GM18520 (cell line): Measurements from ENCODE around the gene PTER.
A peak's percentile ranks its signal among the peaks of the same experiment; 100 is the strongest.

ENCODE experiments used
- ATAC-seq: cut with Tn5 transposase; IDR thresholded peaks from one replicate; pipeline ENCODE4 v1.9.1; 2021; ENCODE audit not compliant: unreplicated experiment

PTER gene

DNA sequence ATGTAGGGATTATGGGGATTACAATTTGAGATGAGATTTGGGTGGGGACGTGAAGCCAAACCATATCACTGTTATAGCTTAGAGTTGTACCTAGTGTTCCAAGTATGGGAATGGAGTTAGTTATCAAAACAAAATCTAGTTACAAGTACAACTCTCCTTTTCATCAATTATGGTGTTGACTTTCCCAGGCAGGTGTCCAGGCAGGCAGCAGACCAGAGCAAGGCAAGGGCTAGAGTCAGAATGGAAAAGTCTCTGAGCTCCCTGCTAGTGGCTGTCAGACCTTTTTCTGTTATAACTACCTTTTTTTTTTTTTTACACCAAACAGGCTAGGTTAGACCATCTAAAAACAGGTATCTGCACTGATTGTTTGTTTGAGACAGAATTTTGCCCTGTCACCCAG lies 29.2 kb downstream of the PTER start:
- ATAC-seq = no peak

DNA sequence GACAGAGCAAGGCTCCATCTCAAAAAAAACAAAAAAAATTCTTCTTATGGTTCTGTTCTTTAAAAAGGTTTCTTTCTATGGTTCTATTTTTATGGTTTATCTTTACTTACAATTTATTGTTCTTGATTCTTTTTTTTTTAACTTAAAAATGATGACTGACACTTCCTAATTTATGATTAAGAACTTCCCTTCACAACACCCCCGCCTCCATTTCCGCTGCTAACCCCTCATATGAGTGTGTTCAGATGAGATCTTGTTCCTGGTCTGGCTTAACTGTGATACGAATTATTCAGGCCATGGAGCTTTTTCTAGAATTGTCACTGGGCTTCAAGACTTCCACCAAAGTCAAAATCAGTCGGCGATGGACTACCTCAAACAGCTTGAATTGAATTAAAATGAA lies 33.9 kb downstream of the PTER start:
- no peak for ATAC-seq

DNA sequence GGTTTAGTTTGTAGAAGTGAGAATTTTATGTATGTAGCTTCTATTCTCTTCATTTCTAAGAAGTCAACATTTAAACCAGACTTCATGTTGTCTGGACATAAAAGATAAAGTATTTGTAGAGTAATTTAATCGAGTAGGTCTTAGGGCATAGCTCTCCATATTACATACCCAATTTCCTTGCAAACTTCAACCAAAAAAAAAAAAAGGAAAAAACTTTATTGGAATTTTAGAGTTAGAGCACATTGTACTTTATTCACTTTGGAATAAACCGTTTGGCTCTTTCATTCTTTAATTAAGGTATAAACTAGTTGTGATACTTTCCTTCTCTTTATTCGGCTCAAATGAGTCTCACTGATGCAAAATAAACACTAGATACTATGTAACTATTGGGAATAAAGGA lies 36.0 kb downstream of the PTER start:
- ATAC-seq = no peak

DNA sequence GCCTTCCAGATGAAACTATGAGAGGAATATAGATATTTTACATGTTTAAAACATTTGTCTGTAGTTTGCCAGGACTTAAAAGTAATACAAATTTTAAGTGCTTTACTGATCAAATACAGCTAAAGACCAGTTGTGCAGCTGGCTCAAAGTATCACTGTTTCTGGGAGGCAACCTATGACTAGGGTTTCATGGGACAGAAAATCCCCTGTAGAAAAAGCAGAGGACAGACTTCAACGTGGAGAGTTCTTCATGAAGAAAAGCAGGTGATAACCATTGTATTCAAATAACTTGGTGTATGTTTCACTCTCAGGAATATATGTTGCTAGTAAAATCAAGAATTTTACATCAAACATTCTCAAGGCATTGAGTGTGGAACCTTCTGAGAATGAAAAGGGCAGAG lies 40.9 kb downstream of the PTER start:
- ATAC-seq = no peak

DNA sequence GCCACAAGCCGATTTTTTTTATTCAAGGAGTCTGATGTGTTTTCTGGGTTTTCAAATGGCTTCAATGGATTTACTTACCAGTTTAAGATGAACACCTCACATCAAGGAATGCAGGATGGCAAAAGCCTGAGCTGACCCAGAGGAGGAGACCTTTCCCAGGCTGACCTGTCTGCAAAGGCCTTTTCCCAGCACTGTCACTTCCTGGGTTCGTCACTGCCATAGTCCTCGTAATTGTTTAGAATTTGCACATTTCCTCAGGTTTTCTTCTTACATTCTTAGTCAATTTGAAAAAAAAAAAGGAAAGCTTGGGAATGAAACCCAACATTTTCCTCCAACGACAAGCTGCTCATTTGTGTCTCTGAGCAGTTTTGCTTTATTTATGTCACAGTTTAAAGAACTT lies 42.0 kb downstream of the PTER start:
- ATAC-seq = no peak

DNA sequence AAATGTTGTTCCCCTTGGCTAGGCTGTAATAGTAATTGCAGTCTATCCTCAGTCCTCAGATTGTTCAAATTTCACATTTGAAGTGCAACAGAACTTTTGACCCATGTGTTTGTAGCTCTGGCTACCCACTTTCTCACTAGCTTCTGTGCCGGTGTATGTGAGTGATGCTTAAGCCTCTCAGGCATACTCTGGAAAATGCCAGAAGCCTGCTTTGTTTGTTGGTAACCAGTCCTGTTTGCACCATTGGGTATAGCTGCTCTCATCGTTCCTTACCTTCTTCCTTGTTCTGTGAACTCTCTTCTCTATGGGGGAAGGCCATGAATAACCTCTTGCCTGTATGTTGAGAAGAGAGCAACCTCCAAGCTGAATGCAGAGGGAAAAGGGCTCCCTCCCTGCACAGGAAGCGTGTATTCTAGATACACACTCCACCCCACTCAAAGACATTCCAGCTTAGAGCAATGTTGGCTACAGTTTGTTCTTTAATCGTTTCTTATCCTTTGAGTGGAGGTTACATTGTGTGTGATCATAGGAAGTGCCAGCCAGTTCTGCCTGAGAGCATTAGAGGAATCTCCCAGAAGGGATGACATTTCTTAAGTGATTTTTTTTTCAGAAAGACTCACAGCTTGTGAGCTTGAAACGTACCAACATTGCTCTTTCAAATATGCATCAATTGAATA lies 44.4 kb downstream of the PTER start:
- ATAC-seq = no peak

DNA sequence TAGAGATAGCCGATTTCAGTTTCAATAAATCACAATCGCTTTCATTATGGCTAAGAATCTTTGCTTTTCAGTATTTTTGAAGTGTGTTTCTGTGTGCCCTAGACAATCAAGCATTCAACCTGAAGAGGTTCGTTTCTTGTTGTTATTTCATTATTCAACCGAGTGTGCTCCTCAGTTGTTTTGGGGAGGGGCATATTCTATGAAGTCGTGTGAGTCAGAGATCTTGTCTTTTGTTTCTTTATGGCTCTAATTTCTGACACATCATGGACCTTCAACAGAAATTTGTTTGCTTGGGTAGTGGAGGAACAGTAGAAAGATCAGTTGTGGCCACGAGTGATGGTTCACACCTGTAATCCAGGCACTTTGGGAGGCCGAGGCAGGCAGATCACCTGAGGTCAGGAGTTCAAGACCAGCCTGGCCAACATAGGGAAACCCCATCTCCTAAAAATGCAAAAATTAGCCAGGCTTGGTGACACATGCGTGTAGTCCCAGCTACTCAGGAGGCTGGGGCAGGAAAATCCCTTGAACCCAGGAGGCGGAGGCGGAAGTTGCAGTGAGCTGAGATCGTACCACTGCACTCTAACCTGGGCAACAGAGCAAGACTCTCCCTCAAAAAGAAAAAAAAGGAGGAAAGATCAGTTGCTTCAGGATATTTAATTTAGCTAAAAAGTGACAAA lies 46.6 kb downstream of the PTER start:
- ATAC-seq = no peak

DNA sequence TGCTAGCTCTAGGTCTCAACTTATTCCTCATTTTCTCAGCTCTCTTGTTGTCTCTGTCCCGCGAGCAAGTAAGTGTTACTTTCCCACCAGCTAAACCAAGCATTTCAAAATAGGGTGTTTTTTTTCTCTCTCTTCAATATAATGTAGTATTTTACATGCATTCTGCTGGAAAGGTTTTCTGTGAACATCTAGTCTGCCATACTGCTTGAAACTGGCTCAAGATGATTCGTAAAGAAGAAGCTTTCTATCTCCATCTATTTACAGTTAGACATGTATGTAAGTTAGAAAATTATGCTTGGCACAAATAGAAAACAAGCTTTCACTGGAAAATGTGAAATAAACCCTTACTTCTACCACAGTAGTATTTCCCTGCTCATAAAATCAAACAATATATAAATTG lies 53.7 kb downstream of the PTER start:
- no peak for ATAC-seq

DNA sequence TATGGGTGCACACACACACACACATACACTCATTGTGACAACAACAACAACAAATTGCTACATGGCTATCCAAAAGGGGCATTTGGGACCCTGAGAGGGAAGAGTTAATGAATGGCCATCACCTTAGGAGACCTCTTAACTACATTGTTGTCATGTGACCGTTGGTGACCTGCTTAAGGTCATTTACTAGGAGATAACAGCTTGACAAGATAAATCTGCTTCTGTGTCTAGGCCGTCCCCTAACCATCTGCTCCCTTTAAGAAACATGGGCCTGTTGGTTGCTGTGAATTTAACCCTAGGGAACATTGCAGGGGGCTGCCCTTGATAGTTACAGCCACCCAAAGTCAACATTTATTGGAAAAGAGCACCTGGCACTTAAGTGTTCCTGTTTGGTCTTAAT lies 55.1 kb downstream of the PTER start:
- ATAC-seq = no peak

DNA sequence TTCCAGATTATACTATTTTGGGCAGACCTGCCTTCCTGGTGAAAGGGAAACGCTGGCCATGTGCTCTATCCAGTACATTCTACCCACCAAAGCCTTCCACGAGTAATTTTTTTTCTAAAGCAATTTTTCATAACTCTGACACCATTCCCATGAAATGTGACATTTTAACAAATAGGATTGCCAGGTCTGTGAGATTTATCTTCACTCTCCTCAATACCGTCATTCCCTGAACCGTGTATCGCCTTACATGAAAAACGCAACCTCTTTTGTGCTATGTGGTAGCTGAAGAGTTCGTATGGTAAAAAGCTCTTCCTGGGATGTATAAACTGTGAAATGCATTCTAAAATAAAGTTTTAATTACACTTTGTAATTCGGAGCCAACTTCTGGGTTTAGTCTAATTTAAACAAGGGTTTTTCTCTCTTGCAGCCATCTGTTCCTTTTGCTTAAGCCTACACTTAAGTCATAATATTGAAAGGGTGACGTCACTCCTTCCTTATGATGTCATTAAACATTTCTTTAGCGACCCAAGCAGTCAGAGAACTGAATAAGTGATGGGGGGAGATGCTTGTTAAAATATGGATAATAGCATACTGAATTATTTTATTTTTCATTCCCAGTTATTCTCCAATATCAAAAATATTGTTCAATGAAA lies 57.2 kb downstream of the PTER start:
- ATAC-seq = no peak

DNA sequence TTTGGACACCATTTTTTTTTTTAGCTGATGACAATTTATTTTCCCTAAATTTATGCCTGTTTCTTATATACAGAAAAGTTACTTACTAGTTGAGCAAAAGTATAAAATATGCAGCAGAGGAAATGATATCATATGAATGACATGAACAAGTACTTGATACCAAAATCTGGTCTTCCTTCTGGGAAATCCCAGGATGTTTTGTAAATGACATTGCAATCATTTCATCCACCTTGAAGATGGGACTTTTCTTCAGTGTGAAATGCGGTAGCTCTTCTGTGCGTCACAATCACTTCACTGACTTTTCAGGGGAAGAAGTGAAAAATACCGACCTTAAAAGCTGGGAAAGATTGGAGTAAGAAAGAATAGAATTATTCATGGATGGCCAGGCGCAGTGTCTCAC lies 61.1 kb downstream of the PTER start:
- ATAC-seq = no peak

DNA sequence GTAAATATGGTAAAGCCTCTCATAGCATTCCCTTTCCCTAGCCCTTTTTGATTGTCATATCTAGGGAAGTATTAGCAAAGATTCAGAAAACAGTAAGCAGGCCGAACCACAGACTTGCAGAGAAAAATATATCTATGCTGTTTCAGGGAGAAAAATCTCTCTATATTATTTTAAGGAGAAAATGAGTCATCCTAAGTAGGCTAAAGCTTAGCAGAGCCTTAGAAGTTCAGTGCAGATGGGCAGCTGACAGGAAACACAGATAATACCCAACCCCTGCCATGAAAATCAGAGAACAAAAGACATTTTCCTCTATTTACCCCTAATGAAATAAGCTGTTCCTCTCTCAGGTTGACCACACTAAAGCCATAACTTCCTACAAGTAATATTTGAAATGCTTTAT lies 68.4 kb downstream of the PTER start:
- ATAC-seq = no peak

DNA sequence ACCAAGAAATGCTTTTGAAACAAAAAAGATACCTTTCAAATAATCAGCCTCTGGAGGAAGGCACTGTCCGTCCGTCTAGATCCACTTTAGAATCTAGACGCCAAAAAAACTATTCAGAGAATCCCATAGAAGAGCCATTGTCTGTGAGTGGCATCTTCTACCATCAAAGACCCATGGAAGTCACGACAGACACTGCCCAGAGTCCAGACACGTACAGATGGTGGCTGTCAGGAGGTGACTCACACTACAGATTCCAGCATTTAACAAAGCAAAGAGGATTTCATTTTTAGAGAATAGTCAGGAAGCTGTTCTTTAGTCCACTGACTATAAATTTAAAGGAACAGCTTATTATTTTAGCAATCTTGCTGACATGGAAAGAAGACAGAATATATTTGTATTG lies 73.2 kb downstream of the PTER start:
- ATAC-seq = no peak

DNA sequence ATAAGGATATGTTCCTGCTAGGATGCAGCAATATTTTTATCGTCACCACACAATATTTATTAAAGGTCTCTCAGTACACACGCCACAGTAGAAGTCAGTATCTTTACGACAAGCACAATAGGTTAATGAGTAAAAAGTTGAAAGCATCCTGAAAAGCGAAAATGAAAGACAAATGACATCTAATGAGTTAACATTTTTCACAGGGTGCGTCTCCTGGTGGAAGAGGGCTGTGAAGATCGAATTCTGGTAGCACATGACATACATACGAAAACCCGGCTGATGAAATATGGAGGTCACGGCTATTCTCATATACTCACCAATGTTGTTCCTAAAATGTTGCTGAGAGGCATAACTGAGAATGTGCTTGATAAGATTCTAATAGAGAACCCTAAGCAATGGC lies 74.0 kb downstream of the PTER start:
- ATAC-seq = no peak

DNA sequence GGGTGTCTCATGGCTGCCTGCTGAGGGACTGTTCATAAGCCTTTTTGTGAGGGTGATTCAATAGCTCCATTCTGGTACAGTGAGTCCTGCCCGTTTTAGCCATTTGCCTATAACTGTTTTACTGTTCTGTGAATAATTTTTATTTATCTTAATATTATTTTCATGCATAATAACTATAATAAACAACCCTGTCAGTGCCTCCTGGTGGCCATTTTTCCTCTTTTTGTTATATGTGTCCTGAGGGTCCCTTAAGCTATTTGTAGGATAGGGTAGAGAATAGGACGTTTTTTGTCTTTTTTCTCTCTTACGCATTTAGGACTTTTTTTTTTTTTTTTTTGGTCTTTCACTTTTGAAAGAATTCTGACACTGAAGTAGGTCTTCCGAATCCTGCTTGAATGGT lies 82.0 kb downstream of the PTER start:
- no peak for ATAC-seq

DNA sequence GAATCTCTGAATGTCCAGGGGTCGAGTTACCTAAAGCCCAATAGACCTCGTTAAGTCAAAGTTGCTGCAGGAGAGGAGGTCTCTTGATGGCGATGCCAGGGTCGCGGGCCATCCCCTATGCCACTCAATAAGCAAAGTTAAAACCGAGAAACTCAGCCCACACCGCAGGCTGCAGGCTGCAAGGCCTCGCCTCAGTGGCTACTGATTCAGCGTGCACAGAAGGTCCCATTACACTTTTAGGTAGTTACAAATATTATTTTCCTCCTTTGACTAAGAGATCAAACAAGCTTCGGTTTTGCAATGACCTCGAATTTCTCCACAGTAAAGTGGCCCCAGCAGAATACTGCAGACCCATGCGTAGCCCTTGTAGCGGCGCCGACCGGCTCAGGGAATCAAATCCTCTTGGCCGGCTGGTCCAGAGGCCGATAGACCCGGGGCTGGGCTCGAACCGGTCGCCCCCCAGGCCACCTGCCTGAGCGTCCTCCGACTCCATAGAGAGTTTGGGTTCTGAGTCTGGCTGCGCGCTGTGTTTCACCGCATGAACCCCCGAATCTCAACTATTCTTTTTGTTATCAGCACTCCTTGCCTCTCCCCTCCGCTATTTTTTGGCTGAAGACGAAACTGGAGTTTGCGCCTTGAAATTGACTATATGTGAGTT lies 82.6 kb downstream of the PTER start:
- ATAC-seq = peak; percentile 63

DNA sequence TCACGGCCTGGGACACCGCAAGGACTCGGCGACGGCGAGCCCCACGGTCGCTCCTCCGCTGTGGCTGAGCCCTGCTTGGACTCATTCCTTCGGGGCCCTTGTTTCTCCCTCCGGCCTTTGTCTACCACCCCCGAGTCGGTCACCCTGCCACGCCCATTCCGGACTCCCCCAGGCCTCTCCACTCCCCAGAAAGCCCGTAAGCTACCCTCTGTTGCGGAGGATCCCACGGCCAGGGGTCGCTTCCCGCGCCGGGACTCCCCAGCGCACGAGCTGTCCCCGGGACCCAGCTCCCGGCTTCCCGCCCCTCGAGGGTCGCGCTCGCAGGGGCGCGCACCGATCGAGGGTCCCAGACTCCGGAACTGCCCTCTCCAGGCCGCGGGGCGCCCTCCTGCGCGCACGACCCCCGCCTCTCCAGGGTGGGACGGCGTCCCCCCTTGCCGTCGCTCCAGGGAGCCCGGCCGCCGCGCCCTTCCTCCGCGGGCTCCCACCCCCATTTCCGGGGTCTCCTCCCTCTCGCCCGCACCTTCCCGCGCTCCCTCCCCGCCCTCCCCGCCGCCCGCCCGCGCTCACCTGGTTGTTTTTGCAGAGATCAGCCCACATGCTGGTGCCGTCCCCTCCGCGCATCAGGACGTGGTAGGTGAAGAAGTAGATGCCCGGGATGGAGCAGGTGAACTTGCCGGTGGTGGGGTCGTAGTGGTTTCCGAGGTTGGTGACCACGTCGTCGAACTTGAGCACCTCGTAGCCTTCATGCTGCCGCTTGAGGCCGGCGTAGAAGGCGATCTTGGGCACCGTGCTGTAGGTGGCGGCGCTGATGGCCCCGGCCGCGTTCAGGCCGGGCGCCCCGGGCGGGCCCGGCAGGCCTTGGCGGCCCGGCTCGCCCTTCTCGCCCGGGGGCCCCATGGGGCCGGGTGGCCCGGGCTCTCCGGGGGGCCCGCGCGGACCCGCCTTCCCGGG lies 83.4 kb downstream of the PTER start:
- ATAC-seq = no peak

DNA sequence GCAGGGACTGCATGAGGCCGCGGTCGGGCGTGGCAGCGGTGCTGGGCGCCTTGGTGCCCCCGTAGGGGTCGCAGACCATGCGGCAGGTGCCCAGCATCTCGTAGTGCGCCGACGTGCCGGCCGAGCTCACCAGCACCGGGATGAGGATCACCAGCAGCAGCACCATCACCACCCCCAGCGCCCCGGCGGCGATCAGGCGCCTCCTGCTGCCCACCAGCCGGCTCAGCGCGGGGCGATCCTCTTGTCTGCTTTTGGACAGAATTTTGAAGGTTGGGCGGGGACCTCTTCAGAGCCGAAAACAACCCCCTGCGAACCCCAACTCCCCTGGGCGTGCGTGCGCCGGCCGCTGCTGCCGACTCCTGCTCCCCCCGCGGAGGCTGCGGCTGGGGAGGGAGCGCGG lies 84.1 kb downstream of the PTER start:
- no peak for ATAC-seq

DNA sequence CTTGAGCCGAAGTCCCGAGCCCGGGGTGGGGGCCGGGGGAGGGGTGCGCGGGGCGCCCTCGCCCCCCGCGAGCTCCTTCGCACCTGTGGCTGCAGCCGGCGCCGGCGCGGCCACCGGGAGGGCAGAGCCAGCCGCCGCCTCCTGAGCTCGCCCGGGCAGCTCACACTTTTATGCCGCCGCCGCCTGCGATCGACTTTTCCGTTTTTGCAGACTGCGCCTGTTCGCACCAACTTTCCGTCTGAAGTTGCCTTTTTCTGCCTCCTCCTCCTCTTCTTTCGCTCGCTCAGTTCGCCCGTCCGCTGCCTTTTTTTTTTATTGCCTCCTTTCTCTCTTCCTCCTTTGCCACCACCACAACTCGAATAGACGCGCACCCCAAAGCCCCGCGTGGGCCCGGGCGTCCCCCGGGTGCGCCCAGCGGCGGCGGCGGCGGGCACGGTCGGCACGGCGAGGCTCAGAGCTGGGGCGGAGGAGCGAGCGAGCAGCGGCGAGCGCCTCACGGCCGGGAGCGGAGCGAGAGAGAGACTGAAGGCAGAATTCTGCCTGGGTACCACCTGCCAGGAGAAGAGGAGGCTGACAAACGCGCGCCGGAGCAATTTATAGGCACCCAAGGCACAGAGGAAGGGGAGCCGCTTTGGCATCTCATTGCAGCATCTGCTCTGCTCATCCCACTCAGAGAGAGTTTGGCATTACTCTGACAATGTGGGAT lies 84.7 kb downstream of the PTER start, which contains the start of gene C1QL3:
C1QL3 (minus strand) TSS at position 569 of the 706 bp plus-strand sequence. CDS start 814 bp downstream, outside the sequence.
- ATAC-seq = no peak

DNA sequence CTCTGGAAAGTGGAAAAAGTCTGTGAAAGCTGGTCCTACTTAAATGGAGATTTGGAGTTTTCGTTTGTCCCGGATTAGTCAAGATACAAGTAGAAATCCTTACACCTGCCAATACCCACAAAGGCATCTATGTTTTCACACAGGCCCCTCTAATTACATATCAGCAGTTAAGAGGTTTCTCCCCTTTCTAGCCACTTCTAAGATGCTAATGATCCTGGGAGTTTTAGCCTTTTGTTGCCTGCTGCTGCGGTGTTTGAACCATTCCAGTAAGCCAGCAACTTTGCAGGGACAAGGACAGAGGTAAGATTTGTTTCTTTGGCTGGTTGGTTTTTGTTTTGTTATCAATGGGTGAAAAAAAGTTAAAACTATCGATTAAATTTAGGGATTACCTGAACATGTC lies 90.6 kb downstream of the PTER start:
- ATAC-seq = no peak
